Right ventricle myocardium superior (tissue), 1 donor: ENCODE measurements around the gene GPR132. TPM values are rescaled to one million over a fixed set of nuclear protein-coding genes. Genes with fewer than 3 reads are reported as not detected.
A peak's percentile ranks its signal among the peaks of the same experiment; 100 is the strongest.
"Not testable (repeated sequence)": the region's sequence is repeated elsewhere in the genome, so short reads cannot be mapped to it uniquely, and the experiment has no call there.

Experiments used
- ATAC-seq: fragments of 200-7000 bp; cut with Tn5 transposase; one replicate; pipeline ENCODE4 v1.9.1; 2020; ENCODE audit warnings: mild to moderate bottlenecking; ENCODE audit not compliant: poor library complexity
- DNase-seq: peaks from one replicate; pipeline ENCODE4 v3.0.0-alpha.2; 2020
- intact Hi-C: fragments of 100-400 bp; cut with DNase I; formaldehyde crosslinking; loops from one replicate; pipeline ENCODE4 v1.11.2; 2022
- total RNA-seq: library from RNA; stranded (reverse); fragmentation: NEBNext Ultra II Directional; extraction: Animal tissue kit (Norgen Biotek cat#: 25700); gene quantifications from one replicate; pipeline ENCODE4 v1.2.1, GENCODE V29; 2021
- donor health status: DM: no; HTN: yes; CAD: no; lungs with severe emphysema.

GPR132 gene
- total RNA-seq, 1 donor from 2014 or later: 1.3 TPM

GRCh38 chr14:105081473-105081872 is 16.2 kb upstream of the GPR132 start:
- not testable (repeated sequence) for ATAC-seq, DNase-seq
- intact Hi-C loops: loop anchor here (10.0 kb wide), 2 partner anchors 173 to 203 kb away; no protein-coding TSS in a partner anchor

DNA sequence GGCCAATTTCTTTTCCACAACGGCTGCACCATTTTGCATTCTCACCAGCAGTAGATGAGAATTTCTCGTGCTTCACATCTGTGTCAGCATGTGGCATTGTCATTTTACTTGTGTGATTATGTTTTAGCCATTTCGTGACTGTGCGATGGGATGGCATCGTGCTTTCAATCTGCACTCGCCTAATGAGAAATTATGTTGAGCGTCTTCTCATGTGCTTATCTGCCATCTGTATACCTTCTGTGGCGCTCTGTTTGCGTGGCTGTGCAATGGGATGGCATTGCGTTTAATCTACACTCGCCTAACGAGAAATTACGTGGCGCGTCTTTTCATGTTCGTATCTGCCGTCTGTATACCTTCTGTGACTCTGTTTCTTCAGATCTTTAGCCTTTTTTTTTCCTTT is 14.9 kb upstream of the GPR132 start:
- DNase-seq: no peak
- no peak for ATAC-seq
- intact Hi-C loops: loop anchor here (10.0 kb wide), 2 partner anchors 175 to 205 kb away; no protein-coding TSS in a partner anchor

DNA sequence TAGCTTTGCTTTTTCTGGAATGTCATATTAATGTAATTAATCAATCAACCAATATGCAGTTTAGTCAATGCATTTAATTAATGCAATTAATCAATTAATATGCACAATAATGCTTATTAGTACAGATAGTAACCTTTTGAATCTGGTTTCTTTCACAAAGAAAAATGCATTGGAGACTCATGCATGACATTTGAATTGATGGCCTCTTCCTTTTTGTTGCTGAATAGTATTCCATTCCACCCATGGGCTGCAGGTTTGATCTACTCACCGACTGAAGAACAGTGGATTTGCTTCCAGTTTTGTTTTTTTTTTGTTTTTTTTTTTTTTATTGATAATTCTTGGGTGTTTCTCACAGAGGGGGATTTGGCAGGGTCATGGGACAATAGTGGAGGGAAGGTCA is 13.1 kb upstream of the GPR132 start:
- DNase-seq (no peak), ATAC-seq (no peak)
- intact Hi-C loops: no loop called here

DNA sequence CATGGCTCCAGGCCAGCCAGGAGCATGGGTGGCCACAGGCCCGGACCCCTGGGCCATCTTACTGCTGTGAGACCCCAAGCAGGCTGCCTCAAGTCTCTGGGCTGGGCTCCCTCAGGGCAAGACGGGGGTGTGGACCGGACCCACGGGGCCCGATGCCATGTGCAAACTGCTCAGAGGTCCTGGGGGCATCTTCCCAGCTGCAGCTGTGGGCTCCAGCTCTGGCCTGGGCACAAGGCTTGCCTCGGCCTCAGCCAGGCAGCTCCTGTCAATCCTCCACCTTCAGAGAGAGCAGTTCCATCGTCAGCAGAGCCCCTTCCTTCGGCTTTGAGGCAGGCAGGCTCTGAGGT is 12.4 kb upstream of the GPR132 start:
- DNase-seq (no peak), ATAC-seq (no peak)
- intact Hi-C loops: no loop called here

DNA sequence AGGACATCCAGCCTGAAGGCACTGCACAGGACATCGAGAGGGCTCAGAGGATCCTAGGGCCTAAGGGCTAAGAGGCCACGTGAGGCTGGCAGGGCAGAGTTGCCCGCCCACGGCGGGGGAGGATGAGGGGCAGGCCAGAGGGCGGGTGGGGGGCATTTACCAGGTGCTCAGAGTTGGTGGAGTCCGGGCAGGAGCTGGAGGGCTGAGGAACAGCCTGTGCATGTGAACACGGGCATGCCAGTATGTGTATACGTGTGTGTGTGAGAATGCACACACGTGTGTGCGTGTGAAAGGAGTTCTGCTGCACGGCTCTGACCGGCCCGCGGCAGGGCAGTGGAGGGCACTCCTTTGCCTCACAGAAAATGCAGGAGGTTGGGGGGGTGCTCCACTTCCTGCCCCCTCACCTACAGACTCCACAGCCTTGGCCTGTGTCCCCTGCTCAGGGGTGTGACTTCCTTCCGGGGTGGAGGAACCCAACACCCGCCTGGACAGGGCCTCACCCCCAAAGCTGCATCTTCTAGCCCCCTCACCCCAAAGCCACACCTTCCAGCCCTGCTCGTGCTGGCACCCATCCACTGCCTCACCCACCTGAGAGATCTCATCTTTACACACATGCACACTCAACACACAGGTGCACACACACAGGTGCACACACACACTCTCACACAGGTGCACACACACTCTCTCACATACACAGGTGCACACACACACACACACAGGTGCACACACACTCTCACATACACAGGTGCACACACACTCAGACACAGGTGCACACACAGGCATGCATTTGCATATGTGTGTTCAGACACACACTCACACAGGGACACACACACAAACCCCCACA is 11.8 kb upstream of the GPR132 start:
- DNase-seq: no peak
- peak; percentile 13 for ATAC-seq
- intact Hi-C loops: no loop called here

DNA sequence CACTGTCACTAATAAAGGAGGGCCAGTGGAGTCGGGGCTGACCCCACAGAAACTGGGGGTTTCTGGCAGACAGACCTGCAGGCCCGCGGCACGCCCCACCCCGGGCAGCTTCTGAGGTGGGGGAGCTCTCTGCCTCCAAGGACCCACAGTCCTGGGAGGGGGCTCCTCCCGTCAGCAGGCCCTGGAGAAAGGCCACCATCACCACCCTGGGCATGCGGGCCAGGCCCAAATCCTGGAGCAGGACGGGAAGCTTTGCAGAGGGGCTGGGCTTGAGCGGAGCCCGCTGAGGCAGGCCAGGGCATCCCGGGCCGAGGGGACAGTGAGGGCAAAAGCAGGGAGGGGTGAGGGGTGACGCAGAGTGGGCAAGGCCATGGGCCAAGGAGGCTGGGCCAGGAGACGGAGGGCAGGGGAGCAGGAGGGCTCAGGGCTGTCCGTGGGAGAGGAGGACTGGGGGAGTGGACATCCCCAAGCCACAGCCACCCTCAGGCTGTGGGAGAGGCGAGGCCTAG is 11.1 kb upstream of the GPR132 start:
- no peak for ATAC-seq
- DNase-seq: peak; percentile 40
- intact Hi-C loops: no loop called here

DNA sequence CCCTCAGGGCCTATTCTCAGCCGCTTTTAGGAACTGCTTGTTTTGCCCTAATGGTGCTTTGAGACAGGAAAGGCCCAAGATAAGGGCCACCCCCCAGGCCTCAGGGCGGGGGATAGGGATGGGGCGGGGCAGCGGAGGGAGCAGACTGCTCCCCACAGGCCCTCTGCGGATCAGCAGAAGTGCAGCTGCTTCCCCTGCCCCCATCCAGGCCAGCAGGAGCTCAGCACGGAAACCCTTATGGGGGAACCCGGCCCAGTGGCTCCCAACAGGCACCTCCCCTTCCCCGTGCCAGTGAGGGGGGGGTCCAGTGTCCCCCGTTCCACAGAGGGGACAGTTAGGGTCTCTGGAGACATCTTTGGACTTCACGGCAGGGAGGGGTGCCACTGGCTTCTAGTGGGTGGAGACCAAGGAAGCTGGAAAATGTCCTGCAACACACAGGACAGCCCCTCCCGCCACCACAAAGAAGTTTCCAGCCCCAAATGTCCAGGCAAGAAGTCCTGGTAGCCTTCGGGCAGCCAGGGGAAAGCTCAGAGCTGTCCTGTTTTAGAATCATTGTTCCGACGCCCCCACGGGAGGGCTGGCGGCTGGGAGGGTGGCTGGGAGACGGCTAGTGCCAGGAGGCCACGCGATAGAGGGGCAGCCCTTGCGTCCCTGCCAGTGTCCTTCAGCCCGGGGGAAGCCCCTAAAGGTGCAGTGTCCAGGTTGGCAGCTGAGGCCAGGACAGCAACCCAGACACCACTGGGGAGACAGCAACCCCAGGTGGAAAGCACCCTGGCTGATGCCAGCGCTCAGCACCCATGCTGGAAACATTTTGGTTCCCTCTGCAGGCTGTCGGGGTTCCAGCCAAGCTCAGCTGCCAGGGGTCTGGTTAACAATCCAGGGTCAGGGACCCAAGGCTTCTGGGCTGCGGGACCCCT is 10.4 kb upstream of the GPR132 start:
- intact Hi-C loops: no loop called here
- peak; percentile 76 for ATAC-seq
- DNase-seq: peak; percentile 85

GRCh38 chr14:105074601-105075053 is 9.4 kb upstream of the GPR132 start:
- ATAC-seq (no peak), DNase-seq (no peak)
- intact Hi-C loops: no loop called here

DNA sequence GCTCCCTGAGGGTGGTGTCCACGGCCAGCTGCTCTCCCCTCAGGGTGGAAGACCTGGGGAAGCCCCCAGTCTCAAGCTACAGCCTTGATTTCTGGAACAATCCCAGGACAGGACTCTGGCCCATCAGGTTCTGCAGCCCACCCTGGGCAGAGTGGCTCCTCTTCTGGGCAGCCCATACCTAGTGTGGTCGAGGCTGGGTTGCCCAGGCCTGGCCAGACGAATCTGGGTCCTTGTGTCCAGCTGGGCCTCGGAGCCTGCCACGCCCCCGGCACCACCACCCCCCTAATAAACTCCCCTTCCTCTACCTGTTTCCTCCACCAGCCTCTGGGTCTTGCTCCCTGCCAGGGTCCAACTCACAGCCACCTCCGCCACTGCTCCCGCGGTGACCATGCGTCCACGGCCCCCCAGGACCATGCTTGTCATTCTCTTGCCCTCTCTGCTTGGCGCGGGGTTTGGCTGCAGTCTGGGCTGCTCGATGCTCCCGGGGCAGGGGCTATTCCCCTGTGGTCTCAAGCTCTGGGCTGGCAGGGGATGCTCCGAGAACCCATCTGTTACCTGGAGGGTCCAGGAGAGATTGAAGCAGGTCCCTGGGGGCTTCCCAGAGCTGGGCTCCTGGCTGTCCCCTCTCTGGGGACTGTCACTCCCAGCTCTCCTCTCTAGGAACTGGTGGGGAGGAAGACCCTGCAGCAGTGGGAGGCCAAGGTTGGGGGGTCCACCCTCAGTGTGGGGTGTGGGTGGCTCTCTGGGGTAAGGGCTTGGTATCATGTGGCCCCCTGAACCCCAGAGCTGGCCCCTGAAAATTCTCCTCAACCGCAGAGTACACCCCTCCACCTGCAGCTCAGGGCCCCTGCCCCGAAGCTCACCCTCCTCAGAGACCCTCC is 8.7 kb upstream of the GPR132 start:
- peak; percentile 27 for DNase-seq
- intact Hi-C loops: no loop called here

GRCh38 chr14:105072892-105073719 is 7.9 kb upstream of the GPR132 start:
- intact Hi-C loops: no loop called here
- ATAC-seq: no peak
- DNase-seq: peak; percentile 32

More for the DNA sequence above, 8.7 kb upstream of the GPR132 start:
- ATAC-seq: no peak

- DNase-seq (peak; percentile 31), ATAC-seq (no peak)
- intact Hi-C loops: no loop called here
Measured at GRCh38 chr14:105072381-105072861, 7.2 kb upstream of the GPR132 start.

GRCh38 chr14:105071942-105072341 is 6.7 kb upstream of the GPR132 start:
- DNase-seq (peak; percentile 37), ATAC-seq (no peak)
- intact Hi-C loops: no loop called here

- ATAC-seq (no peak), DNase-seq (peak; percentile 27)
- intact Hi-C loops: no loop called here
Measured at GRCh38 chr14:105071326-105071725, 6.1 kb upstream of the GPR132 start.

DNA sequence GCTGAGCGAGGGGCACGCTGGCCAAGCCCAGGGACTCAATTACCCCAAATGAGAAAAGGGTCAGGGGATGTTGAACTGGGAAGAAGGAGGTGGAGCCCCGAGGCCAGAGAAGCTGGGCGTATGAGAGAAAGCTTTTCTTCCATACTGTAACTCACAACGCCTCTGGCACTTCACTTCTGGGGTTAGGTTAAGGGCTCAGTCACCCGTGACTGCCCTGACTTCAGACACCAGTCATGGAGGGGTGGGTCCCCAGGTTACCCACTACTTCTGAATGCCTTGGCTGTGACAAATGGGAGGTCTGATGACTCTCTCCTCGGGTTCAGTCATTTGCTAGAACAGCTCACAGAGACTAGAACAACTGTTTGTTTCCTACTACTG is 5.5 kb upstream of the GPR132 start:
- ATAC-seq (no peak), DNase-seq (no peak)
- intact Hi-C loops: no loop called here

- peak; percentile 58 for ATAC-seq
Measured at GRCh38 chr14:105069871-105070759, 4.9 kb upstream of the GPR132 start.

DNA sequence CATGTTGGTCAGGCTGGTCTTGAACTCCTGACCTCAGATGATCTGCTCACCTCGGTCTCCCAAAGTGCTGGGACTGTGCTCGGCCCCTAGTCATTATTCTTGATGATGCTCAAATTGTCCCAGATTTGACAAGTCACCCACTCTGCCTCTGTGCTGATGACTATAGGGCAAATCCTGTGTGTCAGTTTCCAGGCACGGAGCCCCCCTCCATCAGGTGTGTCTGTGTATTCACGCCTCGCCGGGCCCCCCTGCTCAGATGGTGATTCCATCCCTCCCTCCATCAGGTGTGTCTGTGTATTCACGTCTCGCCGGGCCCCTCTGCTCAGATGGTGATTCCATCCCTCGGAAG is 4.3 kb upstream of the GPR132 start:
- ATAC-seq (no peak), DNase-seq (no peak)
- intact Hi-C loops: no loop called here

More at GRCh38 chr14:105069871-105070759, 4.9 kb upstream of the GPR132 start:
- intact Hi-C loops: no loop called here
- DNase-seq: peak; percentile 75

DNA sequence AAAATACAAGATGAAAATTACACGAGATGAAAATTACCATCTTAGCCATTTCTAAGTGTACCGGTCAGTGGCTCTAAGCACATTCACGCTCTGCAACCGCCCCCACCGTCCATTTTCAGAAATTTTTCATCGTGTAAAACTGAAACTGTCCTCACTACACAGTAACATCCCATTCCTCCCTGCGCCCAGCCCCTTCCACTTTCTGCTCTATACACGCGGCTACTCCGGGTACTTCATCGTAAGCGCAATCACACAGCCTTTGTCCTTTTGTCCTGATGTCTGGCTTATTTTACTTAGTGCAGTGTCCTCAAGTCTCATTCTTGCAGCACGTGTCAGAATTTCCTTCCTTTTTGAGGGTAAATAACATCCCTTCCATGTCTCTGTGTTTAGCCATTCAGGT is 3.6 kb upstream of the GPR132 start:
- ATAC-seq: no peak
- peak; percentile 32 for DNase-seq
- intact Hi-C loops: no loop called here
